Spleen (tissue), 11 donors: ENCODE data around the gene SLAMF7. TPM values are rescaled to one million over a fixed set of nuclear protein-coding genes. Genes with fewer than 3 reads are reported as not detected.

Experiments used
- DNase-seq: peaks from one replicate; pipeline ENCODE4 v3.0.0-alpha.2; 2020
- H3K27ac ChIP-seq, 8 donors: fragments of 200-600 bp; sonication (generic) in 7 of 8; 1 replicate in 4 of 8; 2 replicates in 4 of 8; pipeline versions ENCODE4 v1.5.0 to v1.8.0; 2016 to 2021; ENCODE audit warnings: inconsistent platforms in 4 of 8, mild to moderate bottlenecking in 4 of 8, moderate library complexity in 1 of 8
- H3K27me3 ChIP-seq, 7 donors: fragments of 200-600 bp; sonication (generic) in 6 of 7; replicated peaks in 1 of 7; 1 replicate in 4 of 7; 2 replicates in 3 of 7; pipeline versions ENCODE4 v1.5.0 to v1.8.0; 2016 to 2021; ENCODE audit warnings: inconsistent platforms in 3 of 7, mild to moderate bottlenecking in 1 of 7
- H3K36me3 ChIP-seq, 6 donors: fragments of 200-600 bp; sonication (generic) in 5 of 6; 1 replicate in 4 of 6; 2 replicates in 2 of 6; pipeline versions ENCODE4 v1.5.0 to v1.8.0; 2016 to 2021; ENCODE audit warnings: inconsistent platforms in 2 of 6
- H3K4me1 ChIP-seq, 6 donors: fragments of 200-600 bp; sonication (generic) in 5 of 6; 1 replicate in 3 of 6; 2 replicates in 3 of 6; pipeline versions ENCODE4 v1.5.0 to v1.8.0; 2016 to 2021; ENCODE audit warnings: inconsistent platforms in 3 of 6
- H3K4me3 ChIP-seq, 8 donors: fragments of 200-600 bp; sonication (generic) in 7 of 8; 1 replicate in 4 of 8; 2 replicates in 4 of 8; pipeline versions ENCODE4 v1.5.0 to v1.8.0; 2016 to 2021; ENCODE audit warnings: inconsistent platforms in 4 of 8, mild to moderate bottlenecking in 4 of 8, moderate library complexity in 2 of 8
- H3K9me3 ChIP-seq, 8 donors: fragments of 200-600 bp; sonication (generic) in 7 of 8; 1 replicate in 4 of 8; 2 replicates in 4 of 8; pipeline versions ENCODE4 v1.5.0 to v1.8.0; 2016 to 2021; ENCODE audit warnings: inconsistent platforms in 4 of 8
- POLR2A ChIP-seq, 3 donors: fragments of 450-650 bp; IDR thresholded peaks; one replicate each; pipeline ENCODE4 v1.5.1; 2017; ENCODE audit warnings: antibody characterized with exemption in 3 of 3, mild to moderate bottlenecking in 1 of 3
- POLR2AphosphoS5 ChIP-seq, 3 donors: sonication (generic); formaldehyde crosslinking; IDR thresholded peaks; one replicate each; pipeline ENCODE4 v1.5.1; 2017; ENCODE audit warnings: antibody characterized with exemption in 3 of 3
- WGBS, 5 donors: extraction: QIAGEN DNeasy Blood & Tissue Kit in 3 of 5; methylation state at CpG; one replicate each; pipeline versions ENCODE4 v1.1.5 to v1.1.7; 2013 to 2018; 5-methylcytosine and 5-hydroxymethylcytosine counted together
- intact Hi-C: fragments of 100-400 bp; cut with DNase I; formaldehyde crosslinking; loops from one replicate; pipeline ENCODE4 v1.15.0; 2023; ENCODE audit warnings: low total_unique reads
- polyA plus RNA-seq, 3 donors: library from polyadenylated mRNA; stranded (reverse); fragments of 200-250 nt; gene quantifications; one replicate each; pipeline ENCODE4 v1.2.1, GENCODE V29; 2013
- total RNA-seq, 7 donors: library from RNA; depleted of rRNA in 3 of 7; stranded (reverse); fragments of >200 nt in 3 of 7; fragmentation: NEBNext Ultra II Directional in 4 of 7; extraction: Animal tissue kit (Norgen Biotek cat#: 25700) in 4 of 7; gene quantifications; one replicate each; pipeline versions ENCODE4 v1.1.0 to v1.2.1, GENCODE V29; 2016 to 2021
- TF ChIP-seq, protein P1 (sequence below), 11 experiments: fragments of 200-600 bp in 7 of 11; fragments of 450-650 bp in 4 of 11; sonication (generic) in 4 of 11; IDR thresholded peaks in 8 of 11; conservative IDR thresholded peaks in 3 of 11; 1 replicate in 7 of 11; 2 replicates in 4 of 11; pipeline versions ENCODE4 v1.4.0 to v1.8.0; 2016 to 2021; ENCODE audit warnings: antibody characterized with exemption in 11 of 11, inconsistent platforms in 4 of 11, mild to moderate bottlenecking in 1 of 11
- donor health status: healthy with polysubstance abuse.
- donor health status: DM: no; HTN: no; CAD: no; lungs with moderate emphysema.
- donor health status: DM: no; HTN: no; CAD: no.
- donor health status: Bipolar disorder and iron deficiency.
- donor health status: healthy.
- donor health status: DM: no; HTN: no; CAD: no.
- donor health status: DM: yes; HTN: yes; CAD: no.

Gene SLAMF7
- total and polyA plus RNA-seq, 10 donors = 12.5 to 134 (median 41.8) TPM

DNA sequence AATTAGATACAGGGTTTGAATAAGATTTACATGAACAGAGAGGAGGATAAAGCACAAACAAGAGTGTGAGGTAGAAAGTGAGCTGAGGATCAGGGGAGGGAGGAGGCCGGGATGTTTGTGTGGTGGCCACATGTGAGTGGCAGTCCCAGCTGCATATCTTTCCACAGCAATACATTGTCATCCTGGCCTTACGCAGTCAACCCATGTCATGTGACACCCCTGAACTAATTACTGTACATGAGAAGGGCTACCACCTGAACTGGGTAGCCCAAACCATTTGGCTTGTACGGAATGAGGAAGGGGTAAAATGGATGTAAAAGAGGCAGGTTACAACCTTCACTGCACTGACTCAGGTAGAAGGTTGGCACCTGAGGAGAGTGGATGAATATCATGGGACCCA lies 4.2 kb downstream of the SLAMF7 start:
- TF ChIP-seq POLR2A (IDR thresholded peaks at IDR 0.05) = no peak
- TF ChIP-seq, protein P1, sequence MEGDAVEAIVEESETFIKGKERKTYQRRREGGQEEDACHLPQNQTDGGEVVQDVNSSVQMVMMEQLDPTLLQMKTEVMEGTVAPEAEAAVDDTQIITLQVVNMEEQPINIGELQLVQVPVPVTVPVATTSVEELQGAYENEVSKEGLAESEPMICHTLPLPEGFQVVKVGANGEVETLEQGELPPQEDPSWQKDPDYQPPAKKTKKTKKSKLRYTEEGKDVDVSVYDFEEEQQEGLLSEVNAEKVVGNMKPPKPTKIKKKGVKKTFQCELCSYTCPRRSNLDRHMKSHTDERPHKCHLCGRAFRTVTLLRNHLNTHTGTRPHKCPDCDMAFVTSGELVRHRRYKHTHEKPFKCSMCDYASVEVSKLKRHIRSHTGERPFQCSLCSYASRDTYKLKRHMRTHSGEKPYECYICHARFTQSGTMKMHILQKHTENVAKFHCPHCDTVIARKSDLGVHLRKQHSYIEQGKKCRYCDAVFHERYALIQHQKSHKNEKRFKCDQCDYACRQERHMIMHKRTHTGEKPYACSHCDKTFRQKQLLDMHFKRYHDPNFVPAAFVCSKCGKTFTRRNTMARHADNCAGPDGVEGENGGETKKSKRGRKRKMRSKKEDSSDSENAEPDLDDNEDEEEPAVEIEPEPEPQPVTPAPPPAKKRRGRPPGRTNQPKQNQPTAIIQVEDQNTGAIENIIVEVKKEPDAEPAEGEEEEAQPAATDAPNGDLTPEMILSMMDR (IDR thresholded peaks at IDR 0.05 in 8 of 11, conservative IDR thresholded peaks at IDR 0.05 in 3 of 11) = no peak
- TF ChIP-seq POLR2AphosphoS5 (IDR thresholded peaks at IDR 0.05) = no peak
- Histone ChIP-seq H3K27ac (peak overlapping the region; percentile 29 to 84 (median 70)), H3K36me3 (peaks cover 0 to 2% (median 0%) of the 10 kb centered on the region in 6 donors), H3K4me3 (peak overlapping the region in 1 of 8 donors; percentile 64), H3K27me3 (no peaks in the 10 kb centered on the region), H3K4me1 (peaks cover 0 to 100% (median 51%) of the 10 kb centered on the region in 6 donors), H3K9me3 (no peaks in the 10 kb centered on the region)
- intact Hi-C loops = no loop called here
- 60 to 84% (median 75%) methylated on average over 3 of the region's 3 CpGs for WGBS, 5 donors
- no peak for DNase-seq

DNA sequence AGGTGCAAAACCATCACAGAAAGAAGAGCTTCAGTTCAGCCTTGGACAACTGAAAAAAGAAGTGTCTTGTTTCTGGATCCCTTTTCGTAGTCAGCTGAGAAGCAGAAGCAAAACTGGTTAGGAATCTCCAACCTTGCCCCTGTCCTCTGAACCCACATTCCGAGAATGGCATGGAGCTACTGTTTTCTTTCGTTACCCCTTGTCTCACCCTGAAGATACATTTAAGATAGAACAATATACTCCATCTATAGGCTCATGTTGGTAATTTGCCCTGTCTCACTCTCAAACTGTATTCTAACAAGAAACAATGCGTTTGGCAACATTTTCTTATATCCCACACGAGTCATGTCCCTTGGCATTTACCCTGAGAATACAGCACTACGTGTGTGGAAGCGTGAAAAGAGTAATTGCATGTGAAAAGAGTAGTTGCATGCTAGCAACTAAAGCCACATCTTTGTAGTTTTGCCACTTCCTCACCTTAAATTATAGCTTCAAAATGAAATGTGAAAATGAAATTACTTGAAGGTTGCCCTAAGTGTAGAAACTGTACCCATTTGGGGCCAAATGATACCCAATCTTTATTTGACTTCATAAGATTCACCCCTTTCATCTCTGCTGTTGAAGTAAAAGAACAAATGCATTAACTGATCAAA lies 5.3 kb downstream of the SLAMF7 start:
- Histone ChIP-seq H3K27ac (peak overlapping the region in 7 of 8 donors; percentile 51 to 84 (median 71)), H3K4me1 (peaks cover 7 to 100% (median 52%) of the 10 kb centered on the region in 6 donors), H3K36me3 (peaks cover 0 to 5% (median 0%) of the 10 kb centered on the region in 6 donors), H3K9me3 (no peaks in the 10 kb centered on the region), H3K27me3 (no peaks in the 10 kb centered on the region), H3K4me3 (no peak overlapping the region)
- intact Hi-C loops = no loop called here
- 41 to 57% (median 54%) methylated on average over 7 of the region's 7 CpGs for WGBS, 5 donors
- no peak for DNase-seq
- TF ChIP-seq POLR2A (IDR thresholded peaks at IDR 0.05) (no peak), POLR2AphosphoS5 (IDR thresholded peaks at IDR 0.05) (no peak)
- TF ChIP-seq, protein P1 (IDR thresholded peaks at IDR 0.05 in 8 of 11, conservative IDR thresholded peaks at IDR 0.05 in 3 of 11) = no peak

DNA sequence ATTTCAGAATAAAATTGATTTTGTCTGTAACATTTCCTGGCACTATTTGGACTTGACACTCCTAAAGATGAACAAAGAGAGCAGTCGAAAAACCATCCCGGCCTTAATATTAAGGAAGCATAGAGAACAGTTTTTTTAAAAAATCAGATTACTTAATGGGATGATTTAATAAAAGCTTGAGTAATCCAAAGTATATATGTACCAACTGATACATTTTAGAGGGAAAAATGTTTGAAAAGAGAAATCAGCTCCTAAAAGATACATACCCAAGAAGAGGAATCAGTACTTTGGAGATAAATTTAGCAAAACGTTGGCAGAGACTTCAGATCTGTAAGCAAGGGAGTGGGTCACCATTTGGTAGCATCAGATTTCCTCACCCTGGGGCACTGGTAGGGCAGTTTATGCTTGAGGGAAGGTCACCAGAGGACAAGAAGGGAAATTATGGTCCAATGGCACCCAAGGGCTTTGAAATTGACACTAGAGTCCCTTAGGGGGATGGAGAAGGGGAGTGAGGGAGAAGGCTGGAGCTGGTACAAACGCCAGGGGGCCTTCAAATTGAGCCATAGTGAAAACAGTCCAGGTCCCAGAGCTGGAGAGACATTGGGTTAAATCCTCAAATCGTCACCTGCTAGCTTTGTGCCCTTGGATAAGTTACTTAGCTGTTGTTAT lies 5.9 kb downstream of the SLAMF7 start:
- no peak overlapping the region for H3K4me3 ChIP-seq

More for the DNA sequence above, 5.9 kb downstream of the SLAMF7 start:
- H3K9me3 ChIP-seq = no peaks in the 10 kb centered on the region
- peaks cover 0 to 7% (median 0%) of the 10 kb centered on the region in 6 donors for H3K36me3 ChIP-seq
- peak overlapping the region in 7 of 8 donors; percentile 5 to 84 (median 71) for H3K27ac ChIP-seq
- H3K4me1 ChIP-seq = peaks cover 7 to 100% (median 52%) of the 10 kb centered on the region in 6 donors
- TF ChIP-seq, protein P1 (IDR thresholded peaks at IDR 0.05 in 8 of 11, conservative IDR thresholded peaks at IDR 0.05 in 3 of 11) = no peak
- TF ChIP-seq POLR2A (IDR thresholded peaks at IDR 0.05) = no peak
- no peak for DNase-seq
- no peaks in the 10 kb centered on the region for H3K27me3 ChIP-seq
- intact Hi-C loops = no loop called here
- WGBS, 5 donors = 68 to 80% (median 76%) methylated on average over 5 of the region's 5 CpGs
